HG03460 (cell line): ENCODE data around the gene FMC1.
"Not testable (repeated sequence)": the region's sequence is repeated elsewhere in the genome, so short reads cannot be mapped to it uniquely, and the experiment has no call there.

Source experiments
- ATAC-seq: cut with Tn5 transposase; IDR thresholded peaks from one replicate; pipeline ENCODE4 v1.9.1; 2021; ENCODE audit not compliant: unreplicated experiment

Gene FMC1, protein sequence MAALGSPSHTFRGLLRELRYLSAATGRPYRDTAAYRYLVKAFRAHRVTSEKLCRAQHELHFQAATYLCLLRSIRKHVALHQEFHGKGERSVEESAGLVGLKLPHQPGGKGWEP

DNA sequence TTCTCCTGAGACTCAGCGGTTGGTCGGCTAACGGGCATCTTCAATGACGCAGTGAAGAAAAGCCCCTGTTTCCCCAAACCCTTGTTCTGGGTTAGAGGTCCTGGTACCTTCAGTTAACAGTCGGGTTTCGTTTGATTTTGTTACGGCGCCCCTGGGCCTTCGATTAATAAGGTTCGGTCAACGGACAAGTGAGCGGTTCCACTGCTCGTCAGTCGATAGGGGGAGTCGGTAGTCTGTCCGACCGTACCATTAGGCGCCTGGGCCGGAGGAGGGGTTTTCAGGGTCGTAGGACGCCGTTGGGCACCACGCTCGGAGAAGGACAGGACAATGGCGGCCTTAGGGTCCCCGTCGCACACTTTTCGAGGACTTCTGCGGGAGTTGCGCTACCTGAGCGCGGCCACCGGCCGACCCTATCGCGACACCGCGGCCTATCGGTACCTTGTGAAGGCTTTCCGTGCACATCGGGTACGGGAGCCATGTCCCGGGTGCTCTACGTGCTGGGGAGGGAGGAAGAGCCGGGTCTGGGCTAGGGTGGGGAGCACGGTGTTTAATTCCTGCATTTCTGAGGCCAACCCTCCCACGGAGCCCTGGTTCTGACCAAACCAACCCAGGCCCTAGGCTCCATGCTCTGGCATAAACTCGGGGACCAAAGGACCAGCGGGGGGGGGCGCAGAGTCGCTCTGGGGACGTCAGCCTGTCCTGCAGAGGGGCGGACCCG, at the start of gene FMC1:
FMC1 (plus strand) TSS at position 280 of the 718 bp plus-strand sequence; CDS start at position 328, 48 bp downstream.
- peak; percentile 63 for ATAC-seq

DNA sequence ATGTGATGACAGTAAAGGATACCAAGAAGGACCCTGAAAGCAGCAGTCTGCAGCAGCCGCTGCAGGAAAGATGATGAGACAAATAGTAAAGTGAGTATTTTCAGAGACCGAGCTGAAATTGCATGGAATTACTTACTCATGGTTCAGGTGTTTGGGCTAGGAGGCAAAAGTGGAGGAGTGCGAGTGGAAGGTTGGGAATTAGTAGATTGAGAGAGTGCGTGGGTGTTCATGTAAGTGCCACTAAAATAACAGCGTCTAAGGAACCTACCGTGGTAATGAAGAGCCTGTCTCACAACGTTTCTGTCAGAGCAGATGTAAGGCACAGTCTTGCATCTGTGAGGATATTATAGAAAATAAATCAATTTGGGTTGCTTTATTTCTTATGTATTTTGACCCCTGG, 48.3 kb upstream of the FMC1 start:
- ATAC-seq: no peak

DNA sequence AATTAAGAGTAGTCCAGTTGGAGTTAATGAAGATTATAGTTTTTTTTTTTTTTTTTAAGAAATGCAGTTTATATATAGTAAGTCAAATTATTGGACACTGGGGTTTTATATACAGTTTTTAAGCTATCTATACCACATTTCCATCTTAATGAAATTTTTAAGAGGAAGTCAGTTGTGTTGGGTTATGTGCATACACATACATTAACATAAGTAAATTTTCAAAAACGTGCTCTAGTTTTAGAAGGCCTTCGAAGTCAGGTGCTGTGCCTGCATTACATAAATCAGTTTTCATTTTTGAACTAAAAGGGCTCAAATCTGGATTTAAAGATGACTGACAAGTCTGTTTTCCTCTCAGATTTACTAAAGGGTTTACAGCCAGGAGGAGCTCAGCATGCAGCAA, 47.6 kb upstream of the FMC1 start:
- no peak for ATAC-seq

DNA sequence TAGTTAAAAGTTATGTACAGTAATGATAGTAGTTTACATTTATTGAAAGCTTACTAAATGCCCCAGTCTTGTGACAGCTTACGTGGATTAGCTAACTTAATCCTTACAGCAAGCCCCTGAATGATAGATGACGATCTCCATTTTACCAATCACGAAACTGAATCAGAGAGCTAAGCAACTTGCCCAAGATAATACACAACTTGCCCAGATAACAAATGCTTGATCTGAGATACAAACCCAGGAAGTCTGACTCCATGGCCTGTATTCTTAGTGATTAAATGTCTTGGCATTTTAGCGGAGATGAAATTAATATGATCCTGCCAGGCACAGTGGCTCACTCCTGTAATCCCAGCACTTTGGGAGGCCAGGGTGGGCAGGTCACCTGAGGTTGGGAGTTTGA, 46.9 kb upstream of the FMC1 start:
- no peak for ATAC-seq

DNA sequence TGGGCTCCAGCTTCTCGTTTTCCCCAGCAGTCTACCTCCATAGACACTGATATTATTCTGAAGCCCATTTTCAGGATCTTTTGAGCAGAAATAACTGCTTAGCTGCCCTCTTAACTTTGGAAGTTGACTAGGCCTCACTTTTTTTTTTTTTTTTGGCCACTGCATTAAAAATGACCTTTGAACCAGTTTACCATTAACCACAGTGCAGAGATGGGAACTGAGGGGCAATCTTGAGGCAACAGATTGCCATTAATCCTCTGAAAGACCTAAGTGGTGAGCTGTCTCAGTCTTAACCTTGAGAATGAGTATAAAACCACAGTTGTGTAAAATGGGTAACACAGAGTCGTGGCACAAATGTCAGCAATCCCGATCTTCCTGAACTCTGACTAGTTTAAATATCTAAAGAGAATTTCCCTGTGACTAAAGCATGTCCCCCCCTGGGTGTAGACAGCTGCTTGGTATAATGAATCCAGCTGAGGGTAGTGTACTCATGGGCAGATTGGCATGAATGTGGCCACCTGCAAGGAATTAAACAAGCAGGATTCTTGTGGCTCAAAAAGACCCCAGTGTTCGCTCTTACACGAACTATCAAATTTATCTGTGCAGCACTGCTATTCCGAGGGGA, 46.1 kb upstream of the FMC1 start:
- no peak for ATAC-seq

DNA sequence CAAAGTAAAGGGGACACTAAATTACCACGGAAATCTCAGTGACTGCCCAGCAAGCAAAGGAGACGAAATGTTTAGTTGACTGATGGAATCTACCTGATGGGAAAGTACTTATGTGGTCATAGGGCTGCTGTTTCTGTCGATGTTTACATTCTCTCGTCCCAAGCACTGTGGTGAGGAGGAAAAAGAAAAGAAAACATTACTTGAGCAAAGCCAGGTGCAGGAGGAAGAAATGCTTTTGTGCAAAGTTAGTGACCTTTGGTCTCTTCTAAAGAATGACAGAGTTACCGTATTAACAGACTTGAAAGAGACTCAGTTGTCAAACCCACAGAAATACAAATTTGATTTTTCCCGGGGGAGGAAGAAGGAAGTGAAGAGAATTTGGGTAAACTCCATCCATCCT, 43.3 kb upstream of the FMC1 start:
- ATAC-seq: no peak

DNA sequence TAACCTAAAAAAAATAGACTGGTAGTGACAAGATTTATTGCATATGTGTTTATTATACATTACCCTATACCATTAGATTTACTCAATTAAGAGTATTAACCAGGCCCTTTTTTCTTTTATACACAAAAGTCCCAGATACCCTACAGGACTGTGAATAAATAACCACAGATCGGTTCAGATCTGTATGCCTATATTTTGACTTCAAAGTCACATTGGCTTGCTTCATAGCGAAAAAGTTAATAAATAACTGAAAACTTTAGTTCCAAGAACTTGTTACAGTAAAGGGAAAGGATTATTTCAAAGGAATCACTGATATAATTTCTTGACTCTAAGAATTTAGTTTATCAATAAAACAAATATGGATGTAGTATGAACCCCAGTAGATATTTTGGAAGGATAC, 41.8 kb upstream of the FMC1 start:
- ATAC-seq: no peak

DNA sequence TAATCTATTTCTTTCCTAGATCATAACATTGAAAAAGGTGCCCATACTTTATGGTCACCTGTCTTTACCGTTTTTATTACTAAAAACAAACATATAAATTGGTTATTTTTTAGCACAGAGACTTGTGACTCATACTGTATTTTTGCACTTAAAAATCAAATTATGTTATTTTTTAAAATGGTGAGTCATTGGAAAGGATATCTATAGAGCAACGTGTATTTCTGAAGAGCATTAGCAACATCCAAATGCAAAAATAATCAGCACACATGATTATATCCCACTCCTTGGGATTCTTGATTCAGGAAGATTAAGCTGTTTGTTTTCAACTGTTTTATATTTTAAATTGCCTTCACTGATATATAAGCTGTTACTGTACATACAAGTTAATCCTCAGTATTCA, 40.7 kb upstream of the FMC1 start:
- ATAC-seq: no peak

DNA sequence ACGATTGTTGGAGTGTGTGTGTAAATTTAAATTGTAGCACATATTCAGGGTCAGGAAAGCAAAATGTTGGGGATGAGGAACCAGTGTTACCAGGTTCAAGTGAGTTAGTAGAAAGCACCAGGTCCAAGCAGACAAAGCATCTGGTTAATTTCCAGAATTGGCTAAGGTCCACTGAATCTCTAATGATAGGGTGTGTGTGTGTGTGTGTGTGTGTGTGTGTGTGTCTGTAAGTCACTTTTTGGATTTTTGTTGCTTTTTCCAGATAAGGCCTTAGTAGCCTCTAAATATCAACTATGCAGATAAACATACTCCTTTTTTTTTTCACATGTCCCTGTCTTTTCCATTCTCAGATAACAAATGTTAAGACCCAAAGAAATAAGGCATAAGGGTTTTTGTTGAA, 36.6 kb upstream of the FMC1 start:
- ATAC-seq: no peak

DNA sequence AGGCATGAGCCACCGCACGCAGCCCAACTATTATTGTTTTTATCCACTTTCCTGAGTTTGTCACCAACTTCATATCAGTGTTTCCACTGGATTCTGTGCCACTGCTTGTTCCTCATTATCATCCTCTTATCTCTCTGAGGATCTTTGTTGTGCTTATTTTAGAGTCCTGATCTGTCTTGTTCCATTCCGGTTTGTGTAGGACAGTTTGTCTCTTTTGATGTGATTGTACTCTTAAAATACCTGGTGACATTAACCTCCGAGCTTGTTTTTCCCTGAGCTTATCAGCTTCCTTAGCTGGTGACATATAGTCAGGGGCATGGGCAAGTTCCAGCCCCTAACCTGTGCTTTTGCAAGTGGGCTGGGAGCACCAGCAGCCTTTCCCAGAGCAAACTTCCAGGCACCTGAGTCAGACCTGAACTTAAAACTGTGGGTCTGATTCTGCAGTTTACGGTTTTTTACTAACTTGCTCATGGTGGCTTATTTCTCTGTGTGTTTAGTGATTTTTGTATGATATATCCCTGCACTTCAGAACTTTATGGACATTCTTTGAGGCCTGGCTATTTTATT, 23.1 kb upstream of the FMC1 start:
- ATAC-seq: no peak

DNA sequence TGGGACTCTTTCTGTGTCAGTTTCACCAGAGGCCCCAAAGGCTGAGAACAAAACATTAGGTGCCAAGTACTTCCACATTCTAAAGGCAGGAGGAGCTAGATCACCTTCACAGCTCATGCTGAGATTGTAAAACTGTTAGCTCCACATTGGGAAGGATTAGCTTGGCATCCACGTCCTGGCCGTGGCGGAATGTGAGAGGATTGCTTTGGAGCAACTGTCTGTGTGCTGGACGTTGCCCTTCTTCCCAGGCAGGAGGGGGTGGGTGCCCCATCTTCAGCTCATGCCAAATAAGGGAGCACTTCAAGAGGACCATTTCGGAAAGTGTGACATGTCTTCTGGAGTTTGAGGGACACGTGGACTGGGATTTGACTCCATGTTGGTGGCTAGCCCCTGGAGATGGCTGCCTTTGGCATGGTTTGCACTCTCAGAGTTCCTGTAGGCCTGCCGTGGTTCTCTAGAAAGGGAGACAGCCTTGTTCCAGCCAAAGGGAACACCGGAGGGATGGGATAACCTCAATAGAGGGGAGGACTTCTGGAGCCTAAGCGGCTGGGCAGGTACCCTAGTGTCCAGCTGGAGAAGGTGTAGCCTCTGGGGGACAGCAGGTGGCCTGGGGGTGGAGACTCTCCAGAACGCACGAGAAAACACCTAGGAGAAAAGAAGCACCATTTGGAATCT, 19.9 kb upstream of the FMC1 start:
- ATAC-seq: no peak

DNA sequence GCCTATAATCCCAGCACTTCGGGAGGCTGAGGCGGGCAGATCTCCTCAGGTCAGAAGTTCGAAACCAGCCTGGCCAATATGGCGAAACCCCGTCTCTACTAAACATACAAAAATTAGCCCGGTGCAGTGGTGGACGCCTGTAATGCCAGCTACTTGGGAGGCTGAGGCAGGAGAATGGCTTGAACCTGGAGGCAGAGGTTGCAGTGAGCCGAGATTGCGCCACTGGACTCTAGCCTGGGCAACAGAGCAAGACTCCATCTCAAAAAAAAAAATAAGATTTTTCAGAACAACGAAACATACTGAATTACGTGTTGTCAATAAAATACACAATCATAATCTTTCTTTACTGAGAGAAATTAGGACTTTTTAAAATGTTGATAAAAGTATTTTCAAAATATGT, 16.4 kb upstream of the FMC1 start:
- not testable (repeated sequence) for ATAC-seq

DNA sequence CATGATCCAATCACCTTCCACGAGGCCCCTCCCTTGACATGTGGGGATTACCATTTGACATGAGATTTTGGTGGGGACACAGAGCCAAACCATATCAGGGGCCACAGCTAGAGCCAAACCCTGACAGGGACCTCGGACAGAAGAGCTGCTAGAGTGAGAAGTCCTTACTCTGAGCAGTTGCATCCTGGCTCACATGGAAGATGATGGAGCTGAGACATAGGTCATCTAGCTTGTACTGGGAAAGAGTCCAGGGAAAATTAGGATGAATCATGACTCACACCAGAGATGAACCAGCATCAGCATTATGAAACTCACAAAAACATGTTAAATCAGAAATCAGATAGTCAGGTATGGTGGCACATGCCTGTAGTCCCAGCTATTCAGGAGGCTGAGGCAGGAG, 12.8 kb upstream of the FMC1 start:
- no peak for ATAC-seq

DNA sequence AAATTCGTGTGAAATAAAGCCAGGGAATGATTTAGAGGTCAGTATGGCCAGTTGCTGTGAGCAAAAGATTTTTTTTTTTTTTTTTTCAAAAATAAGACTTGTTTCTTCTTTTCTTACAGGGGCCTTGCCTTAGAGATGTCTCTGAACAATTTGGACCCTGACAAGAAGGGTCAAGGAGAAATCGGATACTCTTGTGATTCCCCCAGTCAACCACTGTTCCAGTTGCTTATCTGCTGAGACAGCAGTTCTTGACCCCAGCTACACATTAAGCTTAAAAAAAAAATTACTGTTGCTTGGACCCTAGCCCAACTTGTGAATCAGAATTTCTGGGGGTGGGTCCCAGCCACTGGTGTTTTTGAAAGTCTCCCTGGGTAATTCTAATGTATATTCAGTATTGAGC, 12.0 kb upstream of the FMC1 start:
- no peak for ATAC-seq

DNA sequence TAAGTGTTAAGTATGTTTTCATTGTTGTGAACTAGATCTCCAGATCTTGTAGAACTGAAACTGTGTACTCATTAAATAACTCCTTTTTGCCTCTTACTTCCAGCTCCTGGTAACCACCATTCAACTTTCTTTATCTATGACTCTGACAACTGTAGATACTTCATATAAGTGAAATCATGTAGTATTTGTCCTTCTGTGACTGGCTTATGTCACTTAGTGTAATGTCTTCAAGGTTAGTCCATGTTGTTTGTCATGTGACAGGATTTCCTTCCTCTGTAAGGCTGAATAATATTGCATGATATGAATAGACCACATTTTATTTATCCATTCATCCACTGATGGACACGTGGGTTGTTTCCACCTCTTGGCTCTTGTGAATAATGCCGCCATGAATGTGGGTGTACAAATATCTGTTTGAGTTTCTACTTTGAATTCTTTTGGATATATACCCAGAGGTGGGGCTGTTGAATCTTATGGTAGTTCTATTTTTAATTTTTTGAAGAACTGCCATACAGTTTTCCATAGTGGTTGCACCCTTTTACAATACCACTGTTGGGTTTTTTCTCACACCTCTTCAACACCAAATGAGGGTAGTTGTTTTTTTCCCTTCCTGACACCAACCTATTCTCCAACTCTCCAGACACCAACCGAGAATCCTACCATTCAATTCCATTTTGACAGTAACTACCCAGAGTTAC, 10.7 kb upstream of the FMC1 start:
- no peak for ATAC-seq

DNA sequence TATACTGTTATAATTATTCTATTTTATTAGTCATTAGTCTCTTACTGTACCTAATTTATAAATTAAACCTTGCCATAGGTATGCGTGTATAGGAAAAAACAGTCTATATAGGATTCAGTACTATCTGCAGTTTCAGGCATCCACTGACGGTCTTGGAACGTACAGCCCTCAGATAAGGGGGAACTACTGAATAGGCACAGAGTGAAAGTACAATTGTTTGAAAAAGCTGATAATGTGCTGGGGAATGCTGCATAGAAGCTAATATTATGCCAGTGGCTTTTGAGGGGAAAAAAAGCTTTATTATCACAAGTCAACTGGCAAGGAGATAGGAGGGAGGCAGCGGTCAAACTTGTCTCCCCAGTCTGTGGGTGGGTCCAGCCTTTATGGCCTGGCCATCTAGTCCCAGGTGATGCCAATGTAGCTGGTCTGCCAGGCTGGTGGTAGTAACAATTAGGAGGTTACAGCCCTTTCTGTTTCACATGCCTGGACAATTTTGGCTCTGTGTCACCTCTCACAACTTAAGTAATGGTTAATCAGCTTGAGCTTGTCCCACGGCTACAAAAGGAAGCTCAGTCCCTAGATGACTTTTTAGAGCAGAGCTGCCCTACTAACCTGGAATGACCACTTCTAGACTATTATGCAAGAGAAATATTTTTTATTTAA, 8.3 kb upstream of the FMC1 start:
- ATAC-seq: no peak

DNA sequence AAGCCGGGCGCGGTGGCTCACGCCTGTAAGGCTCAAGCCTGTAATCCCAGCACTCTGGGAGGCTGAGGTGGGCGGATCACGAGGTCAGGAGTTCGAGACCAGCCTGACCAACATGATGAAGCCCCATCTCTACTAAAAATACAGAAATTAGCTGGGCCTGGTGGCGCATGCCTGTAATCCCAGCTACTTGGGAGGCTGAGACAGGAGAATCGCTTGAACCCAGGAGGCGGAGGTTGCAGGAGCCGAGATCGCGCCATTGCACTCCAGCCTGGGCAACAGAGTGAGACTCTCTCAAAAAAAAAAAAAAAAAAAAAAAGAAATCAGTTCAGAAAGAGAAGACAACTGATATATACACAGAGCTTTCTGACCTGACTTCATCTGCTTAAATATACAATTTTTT, 7.7 kb upstream of the FMC1 start:
- ATAC-seq: not testable (repeated sequence)

DNA sequence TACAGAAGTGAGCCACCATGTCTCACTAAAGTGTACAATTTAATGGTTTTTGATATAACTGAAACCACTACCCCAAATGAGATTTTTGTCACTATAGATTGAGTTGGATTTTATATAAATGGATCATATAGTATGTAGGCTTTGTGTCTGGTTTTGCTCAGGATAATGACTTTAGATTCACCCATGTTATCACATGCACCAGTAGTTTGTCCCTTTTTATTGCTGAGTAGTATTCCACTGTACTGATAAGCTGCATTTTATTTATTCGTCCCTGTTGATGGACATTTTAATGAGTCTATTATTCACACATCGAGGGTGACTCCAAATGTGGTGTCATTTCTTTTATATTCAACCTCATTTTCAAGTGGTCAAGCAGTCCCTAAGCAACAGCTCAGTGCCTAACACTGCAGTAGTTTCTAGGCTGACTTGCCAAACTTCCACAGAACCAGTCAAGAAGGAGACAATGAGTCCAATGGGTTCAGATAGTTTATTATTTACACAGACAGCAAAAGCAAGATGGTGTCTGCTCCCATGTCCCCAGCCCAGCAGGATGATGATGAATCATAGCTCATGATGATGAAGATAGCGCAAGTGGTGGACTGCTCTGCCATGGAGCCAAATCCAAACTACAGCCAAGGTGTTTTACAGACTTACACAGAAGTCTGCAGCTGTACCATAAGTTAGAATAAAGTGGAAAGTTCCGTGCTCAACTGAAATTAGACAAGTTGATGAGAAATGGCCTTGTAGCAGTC, 6.6 kb upstream of the FMC1 start:
- ATAC-seq: no peak

DNA sequence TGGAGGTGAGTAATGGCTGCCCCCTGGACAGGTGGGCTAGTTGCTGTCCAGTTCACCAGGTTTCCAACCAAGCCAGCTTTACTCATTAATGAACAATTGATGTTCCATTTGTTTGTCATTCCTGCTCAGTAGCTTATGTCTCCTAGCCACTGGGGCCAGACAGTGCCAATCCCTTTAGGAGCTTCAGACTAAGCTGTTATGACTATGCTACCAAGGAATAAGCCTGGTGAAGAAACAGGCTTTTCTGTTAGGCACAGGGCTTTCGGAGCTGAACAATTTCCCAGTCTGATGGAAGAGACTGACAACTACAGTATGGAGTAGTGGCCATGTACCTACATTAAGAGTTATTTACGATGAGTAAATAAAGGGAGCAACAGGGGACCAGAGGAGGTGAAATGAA, 2.1 kb upstream of the FMC1 start:
- ATAC-seq: no peak

DNA sequence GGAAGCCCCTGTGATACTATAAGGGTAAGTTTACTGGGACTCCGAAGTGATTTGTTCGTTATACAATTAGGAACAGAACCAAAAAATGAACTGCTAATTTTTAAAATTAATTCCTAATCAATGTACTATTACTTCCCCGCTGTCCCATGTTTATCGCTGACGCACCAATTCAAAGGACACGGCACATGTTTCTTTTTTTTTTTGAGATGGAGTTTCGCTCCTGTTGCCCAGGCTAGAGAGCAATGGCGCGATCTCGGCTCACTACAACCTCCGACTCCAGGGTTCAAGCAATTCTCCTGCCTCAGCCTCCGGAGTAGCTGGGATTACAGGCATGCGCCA, 1.5 kb upstream of the FMC1 start:
- no peak for ATAC-seq
